Lower leg skin (tissue), 4 donors: ENCODE data around the gene TASP1. TPM values are rescaled to one million over a fixed set of nuclear protein-coding genes. Genes with fewer than 3 reads are reported as not detected.
"Not testable (repeated sequence)": the region's sequence is repeated elsewhere in the genome, so short reads cannot be mapped to it uniquely, and the experiment has no call there.

Experiments used
- DNase-seq, 2 donors: peaks; one replicate each; pipeline ENCODE4 v3.0.0-alpha.2; 2019; ENCODE audit warnings: low spot score in 2 of 2
- H3K4me3 ChIP-seq: fragments of 200-600 bp; sonication (generic); 2 replicates; pipeline ENCODE4 v1.5.1; 2017; ENCODE audit warnings: mild to moderate bottlenecking, low read depth; ENCODE audit not compliant: poor library complexity, severe bottlenecking
- CTCF ChIP-seq, 3 donors: fragments of 450-650 bp; IDR thresholded peaks; one replicate each; pipeline ENCODE4 v1.5.1; 2016; ENCODE audit warnings: antibody characterized with exemption in 3 of 3, mild to moderate bottlenecking in 3 of 3, moderate library complexity in 2 of 3
- POLR2A ChIP-seq, 2 donors: fragments of 450-650 bp; IDR thresholded peaks; one replicate each; pipeline ENCODE4 v1.6.1; 2016 to 2017; ENCODE audit warnings: antibody characterized with exemption in 2 of 2, mild to moderate bottlenecking in 1 of 2, moderate library complexity in 1 of 2
- WGBS, 2 donors: methylation state at CpG; one replicate each; pipeline ENCODE4 v1.1.5; 2018; 5-methylcytosine and 5-hydroxymethylcytosine counted together
- intact Hi-C: fragments of 100-400 bp; cut with DNase I; formaldehyde crosslinking; loops from one replicate; pipeline ENCODE4 v1.15.0; 2023; ENCODE audit warnings: low total_unique reads
- total RNA-seq, 4 donors: library from RNA; depleted of rRNA; stranded (reverse); fragments of >200 nt; gene quantifications; one replicate each; pipeline ENCODE4 v1.1.0, GENCODE V29; 2016

The TASP1 gene
- total RNA-seq, 4 donors from 2014 or later = 9.0 to 18.3 (median 12.7) TPM

GRCh38 chr20:13625304-13625979 is 13.3 kb downstream of the TASP1 start:
- 83 to 89% methylated on average over 6 of the region's 6 CpGs for WGBS, 2 donors
- no peak for DNase-seq
- intact Hi-C loops = no loop called here
- TF ChIP-seq CTCF (IDR thresholded peaks at IDR 0.05) = no peak
- TF ChIP-seq POLR2A (IDR thresholded peaks at IDR 0.05) = no peak
- H3K4me3 ChIP-seq = no peak overlapping the region

GRCh38 chr20:13619415-13619814 is 19.3 kb downstream of the TASP1 start:
- 54 to 60% methylated on average over 1 of the region's 1 CpG for WGBS, 2 donors
- H3K4me3 ChIP-seq, DNase-seq, intact Hi-C loops: not testable (repeated sequence)

GRCh38 chr20:13618456-13618855 is 20.3 kb downstream of the TASP1 start:
- intact Hi-C loops, H3K4me3 ChIP-seq, DNase-seq: not testable (repeated sequence)
- WGBS, 2 donors = 48 to 53% methylated on average over 1 of the region's 1 CpG

- DNase-seq, H3K4me3 ChIP-seq, intact Hi-C loops: not testable (repeated sequence)
- WGBS, 2 donors = 74 to 91% methylated on average over 2 of the region's 2 CpGs
Observed at GRCh38 chr20:13617585-13617984, 21.1 kb downstream of the TASP1 start.

- H3K4me3 ChIP-seq, DNase-seq, intact Hi-C loops: not testable (repeated sequence)
- 81 to 89% methylated on average over 2 of the region's 2 CpGs for WGBS, 2 donors
Observed at GRCh38 chr20:13616713-13617112, 22.0 kb downstream of the TASP1 start.

- DNase-seq = no peak
- intact Hi-C loops = no loop called here
- TF ChIP-seq POLR2A (IDR thresholded peaks at IDR 0.05) (no peak), CTCF (IDR thresholded peaks at IDR 0.05) (no peak)
- H3K4me3 ChIP-seq = no peak overlapping the region
Observed at GRCh38 chr20:13613917-13614316, 24.8 kb downstream of the TASP1 start.

- no peak overlapping the region for H3K4me3 ChIP-seq
- 96 to 97% methylated on average over 2 of the region's 2 CpGs for WGBS, 2 donors
- no peak for TF ChIP-seq CTCF (IDR thresholded peaks at IDR 0.05)
- TF ChIP-seq POLR2A (IDR thresholded peaks at IDR 0.05) = no peak
- intact Hi-C loops = no loop called here
- DNase-seq = no peak
Observed at GRCh38 chr20:13611611-13612125, 27.1 kb downstream of the TASP1 start.

GRCh38 chr20:13610184-13610583 is 28.5 kb downstream of the TASP1 start:
- DNase-seq = no peak
- H3K4me3 ChIP-seq = no peak overlapping the region
- WGBS, 2 donors = 93 to 94% methylated on average over 2 of the region's 2 CpGs

More at GRCh38 chr20:13610184-13610583, 28.5 kb downstream of the TASP1 start:
- intact Hi-C loops = no loop called here
- TF ChIP-seq POLR2A (IDR thresholded peaks at IDR 0.05) = no peak
- no peak for TF ChIP-seq CTCF (IDR thresholded peaks at IDR 0.05)
